ENCODE results near the gene NDST1.

NDST1 gene

DNA sequence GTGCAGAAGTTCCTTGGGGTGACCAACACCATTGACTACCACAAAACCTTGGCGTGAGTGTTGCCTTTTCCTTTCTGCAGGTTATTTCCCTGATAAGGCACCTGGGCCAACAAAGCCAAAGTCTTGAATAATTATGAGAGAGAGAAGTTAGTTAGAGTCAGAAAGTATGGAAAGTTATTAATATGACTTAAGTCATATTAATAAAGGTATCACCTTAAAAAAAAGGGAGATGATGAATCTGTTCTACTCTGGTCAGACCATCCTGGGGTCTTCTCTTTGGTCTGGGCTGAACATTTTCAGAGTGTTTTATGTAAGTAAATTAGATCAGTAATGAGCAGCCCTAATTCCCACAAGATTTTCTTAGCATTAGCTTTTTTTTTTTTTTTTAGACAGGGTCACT is 41.8 kb downstream of the NDST1 start:
- no peak for DNase-seq

GRCh38 chr5:150550286-150550685 is 42.4 kb downstream of the NDST1 start:
- DNase-seq, result no peak

DNA sequence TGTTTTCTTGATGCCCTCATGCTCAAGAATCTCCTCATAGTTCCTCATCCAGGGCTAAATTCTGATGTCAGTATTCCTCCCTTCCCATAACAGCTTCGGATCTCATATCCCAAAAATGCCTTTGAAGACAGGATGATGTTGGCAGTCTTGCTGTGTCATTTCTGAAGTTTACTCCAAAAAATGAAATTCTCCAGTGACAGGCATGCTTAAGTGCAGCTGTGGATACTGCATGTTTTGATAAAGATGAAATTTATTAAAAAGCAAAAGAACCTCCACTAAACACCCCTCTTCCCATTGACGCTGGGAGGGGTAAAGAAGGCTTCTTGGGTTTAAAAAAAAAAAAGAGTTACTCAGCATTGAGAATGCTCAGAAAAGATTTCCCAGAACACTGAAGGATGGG is 43.1 kb downstream of the NDST1 start:
- no peak for DNase-seq

GRCh38 chr5:150553402-150553801 is 45.5 kb downstream of the NDST1 start:
- no peak for DNase-seq

- no peak for DNase-seq
Measured at GRCh38 chr5:150553911-150554310, 46.0 kb downstream of the NDST1 start.

DNA sequence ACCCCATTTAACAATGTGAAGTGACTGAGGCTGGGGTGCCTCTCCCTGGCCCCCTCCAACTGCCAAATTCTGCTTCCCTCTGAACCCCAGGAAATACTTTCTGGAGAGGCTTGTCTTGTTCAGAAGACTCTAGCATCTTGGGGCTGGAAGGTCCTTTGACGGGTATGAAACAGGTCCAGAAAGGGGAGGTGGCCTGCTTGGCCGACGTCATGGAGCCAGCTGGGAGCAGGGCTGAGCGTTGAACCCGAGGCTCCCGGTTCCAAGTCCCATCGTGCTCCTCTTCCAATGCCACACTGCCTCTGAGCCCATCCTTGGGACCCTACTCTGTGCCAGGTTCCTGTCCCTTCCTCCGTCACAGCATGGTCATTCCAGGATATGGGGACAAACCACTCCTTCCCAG is 46.9 kb downstream of the NDST1 start:
- no peak for DNase-seq

- no peak for DNase-seq
Measured at GRCh38 chr5:150556106-150556505, 48.2 kb downstream of the NDST1 start.

GRCh38 chr5:150556859-150557508 is 49.1 kb downstream of the NDST1 start:
- DNase-seq, result no peak

GRCh38 chr5:150557509-150557872 is 49.6 kb downstream of the NDST1 start:
- no peak for DNase-seq

GRCh38 chr5:150558088-150558621 is 50.2 kb downstream of the NDST1 start:
- DNase-seq, result no peak

GRCh38 chr5:150559088-150559487 is 51.2 kb downstream of the NDST1 start:
- no peak for DNase-seq

- DNase-seq, result no peak
Measured at GRCh38 chr5:150559701-150560100, 51.8 kb downstream of the NDST1 start.

DNA sequence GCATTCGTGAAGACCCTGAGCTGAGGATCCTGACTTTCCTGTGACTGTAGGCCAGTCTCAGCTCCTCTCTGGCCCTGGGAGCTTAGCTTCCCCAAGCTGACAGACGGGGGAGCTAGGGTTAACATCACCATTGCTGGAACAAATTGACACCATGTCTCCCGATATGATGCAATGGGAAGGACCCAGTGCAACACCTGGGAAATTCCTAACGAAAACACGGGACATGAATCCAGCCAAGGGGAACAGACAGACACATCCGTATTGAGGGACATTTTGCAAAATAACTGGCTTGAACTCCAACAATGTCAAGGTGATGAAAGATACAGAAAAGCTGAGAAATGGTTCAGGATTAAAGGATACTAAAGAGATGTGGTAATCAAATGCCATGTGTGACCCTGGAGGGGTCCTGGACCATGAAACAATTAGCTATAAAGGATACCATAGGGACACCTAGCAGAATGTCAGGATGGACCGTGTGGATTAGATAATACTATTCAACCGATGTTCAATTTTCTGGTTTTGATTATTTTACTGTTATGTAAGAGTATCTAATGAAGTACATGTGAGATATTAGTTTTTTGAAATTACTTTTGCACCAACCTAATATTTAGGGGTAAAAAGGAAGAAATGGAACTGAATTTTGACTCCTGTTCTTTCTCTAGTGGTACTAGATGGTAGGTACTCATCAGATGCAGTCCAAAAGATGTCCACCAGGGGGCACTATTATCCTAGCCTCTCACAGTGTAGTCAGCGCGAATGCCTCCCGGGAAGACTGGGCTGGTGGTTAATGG is 52.7 kb downstream of the NDST1 start:
- DNase-seq, result peak; percentile 43

- DNase-seq, result no peak
Measured at GRCh38 chr5:150561192-150561512, 53.2 kb downstream of the NDST1 start.

GRCh38 chr5:150561571-150562275 is 53.8 kb downstream of the NDST1 start:
- DNase-seq, result no peak

DNA sequence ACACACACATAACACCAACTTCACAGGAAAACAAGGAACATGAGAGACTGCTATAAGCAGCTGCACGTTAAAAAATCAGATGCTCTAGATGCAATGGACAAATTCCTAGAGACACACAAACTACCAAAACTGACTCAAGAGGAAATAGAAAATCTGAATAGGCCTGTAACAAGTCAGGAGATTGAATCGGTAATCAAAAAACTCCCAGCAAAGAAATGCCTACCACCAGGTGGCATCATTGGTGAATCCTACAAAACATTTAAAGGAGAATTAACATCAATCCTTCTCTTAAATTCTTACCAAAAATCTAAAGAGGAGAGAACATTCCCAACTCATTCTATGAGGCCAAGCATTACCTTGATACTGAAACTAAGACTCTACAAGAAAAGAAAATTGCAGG is 54.9 kb downstream of the NDST1 start:
- DNase-seq, result no peak

DNA sequence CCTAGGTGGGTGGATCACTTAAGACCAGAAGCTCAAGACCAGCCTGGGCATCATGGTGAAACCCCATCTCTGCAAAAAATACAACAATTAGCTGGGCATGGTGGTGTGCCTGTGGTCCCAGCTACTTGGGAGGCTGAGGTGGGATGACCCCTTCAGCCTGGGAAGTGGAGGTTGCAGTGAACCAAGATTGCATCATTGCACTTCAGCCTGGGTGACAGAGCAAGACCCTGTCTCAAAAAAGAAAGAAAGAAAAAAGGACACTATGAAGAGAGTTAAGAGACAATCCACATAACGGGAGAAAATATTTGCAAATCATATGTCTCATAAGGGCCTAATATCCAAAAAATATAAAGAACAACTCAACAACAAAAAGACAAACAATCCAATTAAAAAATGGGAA is 57.9 kb downstream of the NDST1 start:
- DNase-seq, result no peak

DNA sequence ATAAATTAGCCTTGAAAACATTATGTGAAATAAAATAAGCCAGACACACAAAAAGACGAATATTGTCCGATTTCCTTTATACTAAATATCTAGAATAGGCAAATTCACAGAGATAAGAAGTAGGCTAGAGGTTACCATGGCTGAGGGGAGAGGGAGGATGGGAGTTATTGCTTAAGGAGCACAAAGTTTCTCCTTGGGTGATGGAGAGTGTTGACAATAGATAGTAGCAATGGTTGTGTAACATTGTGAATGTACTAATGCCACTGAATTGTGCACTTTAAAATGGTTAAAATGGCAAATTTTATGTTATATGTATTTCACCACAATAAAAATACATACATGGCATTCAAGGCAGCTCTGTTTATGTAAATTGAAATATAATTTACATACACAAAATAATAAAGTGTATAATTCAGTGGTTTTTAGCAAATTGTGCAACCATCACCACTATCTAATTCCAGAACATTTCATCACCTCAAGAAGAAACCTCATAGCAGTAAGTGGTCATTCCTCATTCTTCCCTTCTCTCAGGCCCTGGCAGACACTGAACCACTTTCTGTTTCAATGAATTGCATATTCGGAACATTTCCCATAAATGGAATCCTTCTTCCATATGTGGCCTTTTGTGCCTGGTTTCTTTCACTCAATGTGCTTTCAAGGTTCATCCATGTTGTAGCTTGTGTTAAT is 59.2 kb downstream of the NDST1 start:
- no peak for DNase-seq

GRCh38 chr5:150568663-150569062 is 60.7 kb downstream of the NDST1 start:
- DNase-seq, result no peak

- no peak for DNase-seq
Measured at GRCh38 chr5:150570333-150570732, 62.4 kb downstream of the NDST1 start.

GRCh38 chr5:150571836-150572235 is 63.9 kb downstream of the NDST1 start:
- no peak for DNase-seq

DNA sequence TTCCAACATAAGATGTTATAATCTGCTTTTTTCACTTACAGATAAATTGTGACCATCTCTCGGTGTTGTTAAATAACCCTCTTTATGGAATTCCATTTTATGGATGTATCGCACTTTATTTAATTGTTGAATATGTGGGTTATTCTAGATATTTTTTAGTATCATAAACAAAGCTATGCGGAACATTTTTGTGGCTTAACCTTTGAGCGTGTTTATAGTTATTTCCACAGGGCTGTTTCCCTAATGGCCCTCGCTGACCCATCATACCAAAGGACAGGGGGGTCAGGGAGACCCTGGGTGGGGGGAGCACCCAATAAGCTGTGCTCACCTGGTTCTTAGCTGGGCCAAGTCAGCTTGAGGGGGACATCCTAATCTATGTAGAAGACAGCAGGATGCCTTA is 65.3 kb downstream of the NDST1 start:
- no peak for DNase-seq
